ENCODE data around the gene LAP3.

LAP3 gene

DNA sequence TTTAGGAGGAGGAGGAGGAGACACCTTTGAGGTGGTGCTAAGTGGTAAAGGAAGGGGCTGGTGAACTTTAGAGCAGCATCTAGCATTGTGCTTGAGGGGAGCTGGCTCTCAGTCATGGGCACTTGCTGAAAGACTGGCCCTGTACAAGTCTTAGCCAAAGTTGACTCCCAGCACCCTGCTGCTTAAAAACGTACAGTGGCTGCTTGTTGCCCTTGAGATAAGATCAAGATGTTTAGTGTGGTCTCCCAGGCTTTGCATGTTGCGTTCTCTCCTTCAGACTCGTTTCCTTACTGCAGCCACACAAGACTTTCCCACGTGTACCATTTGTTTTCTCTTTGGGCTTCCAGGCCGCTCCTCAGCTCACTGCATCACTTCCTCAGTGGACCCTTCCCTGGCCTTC, 39.3 kb downstream of the LAP3 start:
- DNase-seq (ENCODE audit: low read depth in 2 of 3, low spot score in 1 of 3) = no peak

DNA sequence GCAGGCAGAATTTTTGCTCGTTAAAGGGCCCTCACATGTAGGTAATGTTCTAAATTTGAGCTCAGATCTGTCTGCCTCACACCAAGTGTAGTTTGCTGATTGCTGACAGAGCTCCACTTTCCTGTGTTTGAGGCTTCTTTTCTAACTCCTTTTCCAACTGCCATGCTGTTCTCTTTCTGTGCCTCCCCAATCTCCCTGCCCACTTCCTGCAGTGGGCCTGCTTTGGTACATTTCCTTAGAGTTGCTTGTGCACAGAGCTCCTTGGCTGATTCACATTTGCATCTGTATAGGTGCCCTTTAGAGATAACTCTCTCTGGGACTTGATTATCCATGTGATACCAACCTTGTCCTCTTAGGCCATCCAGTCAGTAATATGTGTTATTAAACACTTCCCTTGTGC, 41.9 kb downstream of the LAP3 start:
- DNase-seq (ENCODE audit: low read depth in 2 of 3, low spot score in 1 of 3) = no peak

DNA sequence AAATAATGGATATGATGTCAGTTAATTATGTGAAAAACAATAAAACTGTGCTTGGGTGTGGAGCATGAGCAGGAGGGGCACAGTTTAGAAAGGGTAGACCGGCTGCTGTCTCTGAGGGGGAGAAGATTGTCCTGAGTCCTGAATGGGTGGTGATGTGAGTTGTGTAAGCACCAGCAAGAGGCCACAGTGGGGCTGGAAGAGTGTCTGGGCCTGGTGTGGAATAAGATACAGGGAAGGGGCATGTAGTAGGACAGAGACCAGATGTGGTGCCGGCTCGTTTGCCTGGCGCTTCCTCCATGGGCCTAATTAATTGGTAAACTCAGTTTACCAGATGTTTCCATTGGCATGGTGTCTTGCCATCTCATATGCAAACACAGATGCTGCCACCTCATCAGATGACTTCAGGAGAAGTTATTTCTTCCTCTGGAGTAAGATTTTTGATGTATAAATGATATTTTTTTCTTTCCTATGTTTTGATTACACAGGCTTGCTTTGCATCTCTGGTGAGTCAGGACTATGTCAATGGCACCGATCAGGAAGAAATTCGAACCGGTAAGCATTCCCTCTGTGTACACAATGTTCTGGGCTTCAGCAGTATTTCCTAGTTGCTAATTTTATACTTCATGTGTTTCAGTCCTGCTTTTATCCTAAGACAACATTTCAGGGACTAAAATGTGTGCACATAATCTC, 42.6 kb downstream of the LAP3 start:
- DNase-seq (ENCODE audit: low read depth in 2 of 3, low spot score in 1 of 3) = no peak

DNA sequence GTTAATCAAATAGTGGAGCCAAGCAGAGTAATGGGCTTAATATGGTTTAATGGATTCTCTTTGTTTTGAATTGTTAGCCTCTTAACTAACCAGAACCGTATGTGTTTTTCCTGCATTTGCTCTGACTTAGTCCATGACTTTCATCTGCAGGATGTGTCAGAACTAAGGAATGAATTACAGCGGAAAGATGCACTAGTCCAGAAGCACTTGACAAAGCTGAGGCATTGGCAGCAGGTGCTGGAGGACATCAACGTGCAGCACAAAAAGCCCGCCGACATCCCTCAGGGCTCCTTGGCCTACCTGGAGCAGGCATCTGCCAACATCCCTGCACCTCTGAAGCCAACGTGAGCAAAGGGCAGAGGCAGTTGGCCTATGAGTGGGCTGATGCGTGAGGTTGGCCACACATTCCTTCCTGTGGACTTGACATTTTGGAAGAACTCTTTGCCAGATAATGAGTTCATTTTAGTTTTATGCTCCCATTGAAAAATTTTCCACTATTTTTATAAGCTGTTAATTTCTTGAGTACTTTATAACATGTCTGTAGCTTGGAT, 46.5 kb downstream of the LAP3 start:
- no peak for DNase-seq (ENCODE audit: low read depth in 2 of 3, low spot score in 1 of 3)

DNA sequence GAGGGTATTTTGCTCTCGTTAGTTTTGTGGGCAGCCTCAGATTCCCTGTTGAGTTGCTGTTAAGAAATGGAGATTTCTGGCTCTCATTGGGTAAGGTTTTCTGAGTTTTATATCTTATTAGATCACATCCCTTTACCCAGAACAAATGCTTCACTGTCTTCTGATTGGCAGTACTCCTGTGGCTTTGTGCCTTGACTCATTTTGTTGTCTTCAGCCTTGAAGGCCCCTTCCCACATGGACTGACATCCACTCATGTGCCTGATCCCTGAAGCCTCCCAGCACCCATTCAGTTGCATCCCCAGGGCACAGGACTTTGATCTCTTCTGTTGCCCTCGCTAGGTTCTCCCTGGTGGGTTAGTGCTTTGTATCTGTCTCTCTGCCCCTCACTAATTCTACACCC, 47.8 kb downstream of the LAP3 start:
- DNase-seq (ENCODE audit: low read depth in 2 of 3, low spot score in 1 of 3) = no peak

DNA sequence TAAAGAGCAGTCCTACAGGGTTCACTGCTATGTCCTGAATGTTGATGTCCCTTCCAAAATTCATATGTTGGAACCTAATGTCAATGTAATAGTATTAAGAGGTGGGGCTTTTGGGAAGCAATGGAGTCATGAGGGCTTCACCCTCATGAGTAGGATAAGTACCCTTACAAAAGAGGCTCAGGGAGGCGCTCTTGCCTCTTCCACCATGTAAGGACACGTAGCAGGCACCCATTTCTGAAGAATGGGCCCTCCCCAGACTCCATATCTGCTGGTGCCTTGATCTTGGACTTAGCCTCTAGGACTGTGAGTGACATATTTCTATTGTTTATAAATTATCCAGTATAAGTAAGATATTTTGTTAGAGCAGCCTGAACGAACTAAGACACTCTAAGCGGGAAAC, 53.2 kb downstream of the LAP3 start:
- DNase-seq (ENCODE audit: low read depth in 2 of 3, low spot score in 1 of 3) = no peak

DNA sequence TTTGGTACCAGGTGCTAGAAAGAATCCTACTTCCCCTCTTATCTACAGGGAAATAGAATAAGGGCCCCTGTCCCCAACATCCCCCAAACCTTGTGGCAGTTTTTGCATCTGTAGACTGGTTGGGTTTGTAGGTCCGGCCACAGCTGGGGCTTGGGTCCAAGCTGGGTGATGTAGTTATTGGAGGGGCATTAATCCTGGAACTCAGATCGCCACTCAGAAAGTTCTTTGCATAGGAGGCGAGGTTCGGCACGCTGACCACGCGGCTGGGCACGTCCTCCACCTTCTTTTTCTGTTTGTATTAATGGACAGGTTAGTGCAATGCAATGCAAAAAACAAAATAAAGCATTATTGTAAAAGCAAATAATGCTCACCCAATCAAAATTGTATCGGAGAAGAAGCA, 56.6 kb downstream of the LAP3 start:
- DNase-seq (ENCODE audit: low read depth in 2 of 3, low spot score in 1 of 3) = no peak

DNA sequence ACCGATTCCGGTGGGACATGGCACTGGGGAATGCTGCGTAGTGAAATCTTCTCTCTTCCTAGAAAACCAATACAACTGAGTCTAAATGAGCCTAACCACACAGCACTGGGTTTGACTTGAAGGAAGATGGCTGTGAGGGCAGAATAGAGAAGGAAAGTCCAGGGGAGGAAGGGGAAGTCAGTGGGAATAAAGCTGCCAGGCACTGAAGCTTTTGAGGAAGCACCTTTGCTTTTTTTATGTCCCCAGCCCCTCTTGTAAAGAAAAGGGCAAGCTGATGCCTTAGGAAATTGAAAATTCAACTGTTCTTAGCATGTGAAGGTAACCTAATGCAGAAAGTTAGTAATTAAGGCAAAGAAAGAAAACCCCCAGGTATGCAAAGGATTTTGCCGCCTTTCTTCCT, 58.1 kb downstream of the LAP3 start:
- DNase-seq (ENCODE audit: low read depth in 2 of 3, low spot score in 1 of 3) = no peak

DNA sequence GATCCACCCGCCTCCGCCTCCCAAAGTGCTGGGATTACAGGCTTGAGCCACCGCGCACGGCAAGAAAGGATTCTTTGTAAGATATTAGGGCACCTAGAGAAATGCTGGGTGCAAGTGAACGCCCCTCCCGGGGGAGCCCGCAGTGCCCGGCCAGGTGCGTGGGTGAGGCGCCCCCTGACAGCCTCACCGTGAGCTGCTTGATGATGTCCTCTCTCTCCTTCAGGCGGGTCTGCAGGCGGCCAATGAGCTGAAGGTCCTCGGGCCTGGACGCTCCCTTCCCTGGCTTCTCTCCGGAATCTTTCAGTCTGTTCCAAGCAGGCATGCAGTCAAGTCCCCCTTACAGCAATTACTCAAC, 59.3 kb downstream of the LAP3 start:
- no peak for DNase-seq (ENCODE audit: low read depth in 2 of 3, low spot score in 1 of 3)

DNA sequence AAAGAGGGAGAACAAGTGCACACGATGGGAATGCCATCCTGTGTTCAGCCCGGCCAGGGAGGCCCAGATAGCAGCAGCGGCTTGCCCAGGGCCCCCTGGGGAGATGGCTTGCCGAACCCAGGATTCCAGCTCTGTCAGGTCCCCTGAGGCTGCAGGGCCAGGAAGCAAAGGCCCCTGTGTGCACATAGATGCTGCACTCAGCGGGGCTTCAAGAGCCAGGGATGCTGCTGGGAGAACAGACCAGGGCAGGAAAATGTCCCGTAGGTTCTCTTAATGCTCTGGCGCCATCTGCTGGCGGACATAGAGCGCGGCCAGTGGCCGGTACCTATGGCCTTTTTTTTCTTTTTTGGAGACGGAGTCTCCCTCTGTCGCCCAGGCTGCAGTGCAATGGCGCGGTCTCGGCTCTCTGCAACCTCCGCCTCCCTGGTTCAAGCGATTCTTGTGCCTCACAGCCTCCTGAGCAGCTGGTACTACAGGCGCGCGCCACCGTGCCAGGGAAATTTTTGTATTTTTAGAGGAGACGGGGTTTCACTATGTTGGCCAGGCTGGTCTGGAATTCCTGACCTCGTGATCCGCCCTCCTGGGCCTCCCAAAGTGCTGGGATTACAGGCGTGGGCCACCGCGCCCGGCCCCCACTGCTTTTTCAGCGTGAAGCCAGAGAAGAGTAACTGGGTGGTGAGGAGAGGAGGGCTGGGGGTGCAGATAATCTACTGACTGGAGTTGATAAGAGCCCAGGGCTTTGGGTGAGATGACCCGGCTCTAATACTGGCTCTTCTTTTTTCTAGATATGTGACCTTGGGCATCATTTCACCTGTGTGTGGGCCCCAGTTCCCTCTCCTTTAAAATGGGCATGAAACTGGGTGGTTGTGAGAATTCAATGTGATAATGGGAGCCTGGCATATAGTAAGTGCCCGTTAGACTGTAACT, 60.0 kb downstream of the LAP3 start:
- peak; percentile 49 to 72 (median 66) for DNase-seq (ENCODE audit: low read depth in 2 of 3, low spot score in 1 of 3)

DNA sequence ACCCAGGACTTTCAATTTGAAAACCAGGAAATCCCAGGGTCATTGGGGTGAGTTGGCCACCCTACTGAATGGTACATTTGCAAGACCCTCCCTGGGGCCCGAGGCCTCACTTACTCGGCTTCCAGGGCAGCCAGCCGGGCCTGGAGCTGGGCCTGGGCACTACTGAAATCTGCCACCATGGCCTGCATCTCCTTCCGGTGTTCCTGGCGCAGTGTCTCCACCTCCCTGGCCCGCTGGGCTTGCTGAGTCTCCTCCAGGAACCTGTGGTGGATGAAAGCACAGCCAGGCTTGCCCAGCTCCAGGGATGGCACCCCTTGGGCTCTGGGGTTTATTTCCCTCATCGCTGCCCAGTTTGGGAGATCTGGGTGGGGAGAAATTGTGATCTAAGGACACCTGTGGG, 62.1 kb downstream of the LAP3 start:
- DNase-seq (ENCODE audit: low read depth in 2 of 3, low spot score in 1 of 3) = no peak

DNA sequence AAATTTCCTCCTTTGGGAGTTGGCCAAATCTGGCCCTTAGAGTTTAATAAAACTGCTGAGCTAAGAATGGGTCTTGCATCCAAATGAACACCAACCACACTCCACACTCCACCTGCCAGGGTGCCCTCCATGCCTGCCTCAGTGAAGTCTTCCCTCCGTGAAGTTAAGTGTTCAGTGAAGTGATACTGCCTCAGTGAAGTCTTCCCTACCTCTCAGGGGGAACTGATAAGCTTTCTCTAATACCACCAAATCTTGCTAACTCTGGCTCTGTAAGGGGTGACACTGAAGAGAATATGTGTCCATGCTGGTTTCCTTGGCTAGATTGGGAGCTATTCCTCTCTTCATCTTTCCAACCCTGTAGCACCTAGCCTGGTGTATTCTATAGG, 65.4 kb downstream of the LAP3 start:
- DNase-seq (ENCODE audit: low read depth in 2 of 3, low spot score in 1 of 3) = no peak

DNA sequence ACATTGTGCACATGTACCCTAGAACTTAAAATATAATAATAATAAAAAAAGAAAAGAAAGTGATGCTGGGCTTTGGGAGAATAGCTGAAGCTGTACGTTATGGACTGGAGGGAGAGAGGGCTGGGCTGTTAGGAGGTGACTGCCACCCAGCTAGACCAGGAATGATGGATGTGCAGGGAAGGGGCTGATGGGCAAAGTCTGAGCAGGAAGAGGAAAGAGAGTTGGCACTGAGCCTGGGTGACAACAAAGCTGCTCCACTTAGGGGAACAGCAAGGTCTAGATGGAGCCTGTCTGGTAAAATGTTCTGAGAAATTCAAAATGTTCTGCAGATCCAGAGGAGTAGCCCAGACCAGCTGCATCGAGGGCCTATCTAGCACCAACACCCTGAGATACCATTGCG, 69.7 kb downstream of the LAP3 start:
- no peak for DNase-seq (ENCODE audit: low read depth in 2 of 3, low spot score in 1 of 3)

DNA sequence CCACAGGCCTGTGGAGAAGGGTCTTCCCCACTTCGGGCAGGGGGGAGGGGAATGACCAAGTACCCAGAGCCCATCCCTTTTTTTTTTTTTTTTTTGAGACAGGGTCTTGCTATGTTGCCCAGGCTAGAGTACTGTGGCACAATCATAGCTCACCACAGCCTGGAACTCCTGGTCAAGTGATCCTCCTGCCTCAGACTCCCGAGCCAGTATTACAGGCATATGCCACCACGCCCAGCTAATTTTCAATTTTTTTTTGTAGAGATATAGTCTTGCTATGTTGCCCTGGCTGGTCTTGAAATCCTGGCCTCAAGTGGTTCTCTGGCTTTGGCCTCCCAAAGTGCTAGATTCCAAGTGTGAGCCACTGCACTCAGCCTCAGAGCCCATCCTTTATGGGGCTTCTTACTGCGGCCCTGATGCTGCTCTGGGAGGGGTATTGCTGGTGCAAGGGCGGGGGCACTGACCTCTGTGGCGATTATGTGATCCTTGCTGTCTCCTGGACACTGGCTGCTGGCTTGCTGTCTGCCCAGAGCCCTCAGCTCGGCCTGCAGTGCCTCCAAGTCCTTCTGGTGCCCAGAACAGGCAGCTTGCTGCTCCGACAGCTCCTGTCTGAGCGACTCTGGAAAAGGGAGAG, 70.3 kb downstream of the LAP3 start:
- DNase-seq (ENCODE audit: low read depth in 2 of 3, low spot score in 1 of 3) = no peak

DNA sequence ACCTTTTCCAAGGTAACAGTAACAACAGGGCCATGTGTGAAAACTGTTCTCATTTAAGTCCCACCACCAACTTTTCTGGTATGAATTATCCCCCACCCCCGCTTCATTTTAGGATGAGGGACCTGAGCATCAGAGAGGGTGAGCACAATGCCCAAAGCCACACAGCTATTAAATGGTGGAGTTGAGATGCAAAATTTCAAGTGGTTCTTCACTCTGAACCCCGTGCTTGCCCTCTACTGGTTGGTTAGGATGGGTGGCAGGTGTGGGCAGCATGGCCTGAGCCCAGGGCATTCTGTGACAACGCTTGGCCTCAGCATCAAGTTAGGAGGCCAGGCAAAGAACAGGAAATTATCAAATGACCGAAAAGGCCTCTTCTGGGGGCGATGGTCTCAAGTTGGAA, 70.9 kb downstream of the LAP3 start:
- DNase-seq (ENCODE audit: low read depth in 2 of 3, low spot score in 1 of 3) = no peak

DNA sequence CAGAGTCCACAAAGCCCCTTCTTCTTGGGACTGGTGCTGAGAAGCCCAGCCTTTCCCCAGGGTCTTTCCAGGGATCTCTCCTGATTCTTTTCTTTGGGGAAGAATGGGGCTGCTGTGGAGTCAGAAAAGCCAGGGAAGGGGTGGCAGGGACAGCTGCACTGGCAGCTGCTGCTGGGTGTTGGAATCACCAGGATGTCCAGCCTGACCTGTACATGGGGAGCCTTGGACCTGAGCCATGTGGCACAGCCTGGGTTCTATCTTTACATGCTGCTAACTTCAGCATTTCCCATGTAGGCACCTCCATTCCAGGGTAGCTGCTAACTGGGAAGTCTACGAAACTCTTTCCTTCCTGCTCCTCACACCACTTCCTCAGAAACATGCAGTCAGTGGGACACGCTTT, 73.4 kb downstream of the LAP3 start:
- no peak for DNase-seq (ENCODE audit: low read depth in 2 of 3, low spot score in 1 of 3)

DNA sequence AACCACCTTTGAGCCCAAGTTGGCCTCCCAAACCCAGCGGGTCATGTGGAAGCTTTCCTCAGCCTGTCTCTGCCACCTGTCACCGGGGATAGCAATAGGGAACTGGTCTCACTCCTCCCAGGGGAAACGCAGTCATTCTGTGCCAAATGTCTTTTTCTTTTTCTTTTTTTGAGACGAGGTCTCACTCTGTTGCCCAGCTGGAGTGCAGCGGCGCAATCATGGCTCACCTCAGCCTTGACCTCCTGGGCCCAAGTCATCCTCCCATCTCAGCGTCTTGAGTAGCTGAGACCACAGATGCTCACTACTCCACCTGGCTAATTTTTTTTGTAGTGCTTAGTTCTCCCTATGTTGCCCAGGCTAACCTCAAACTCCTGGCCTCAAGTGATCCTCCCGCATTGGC, 77.7 kb downstream of the LAP3 start:
- DNase-seq (ENCODE audit: low read depth in 2 of 3, low spot score in 1 of 3) = no peak

DNA sequence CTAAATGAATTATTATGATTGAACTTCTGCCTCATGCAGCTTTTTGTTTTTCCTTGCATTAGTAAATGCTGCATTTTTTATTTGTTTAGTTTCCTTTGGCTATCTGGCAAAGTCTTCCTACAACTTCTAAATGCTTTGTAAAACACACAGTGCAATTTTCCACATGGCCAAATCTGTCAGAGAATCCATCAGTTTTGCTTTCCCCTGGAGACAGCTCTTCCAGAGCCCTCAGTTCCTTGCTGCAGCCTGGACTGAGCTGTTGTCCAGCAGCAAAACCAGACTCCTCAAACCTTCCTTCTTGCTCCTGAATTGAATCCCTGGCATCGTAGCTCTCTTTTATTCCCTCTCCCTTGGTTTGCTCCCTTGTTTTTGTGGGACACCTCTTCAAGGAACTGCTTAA, 80.1 kb downstream of the LAP3 start:
- no peak for DNase-seq (ENCODE audit: low read depth in 2 of 3, low spot score in 1 of 3)

Measured in stimulated activated CD4-positive, alpha-beta T cell treated with anti-CD3 and anti-CD28 coated beads, Interleukin-12 subunit alpha, Interleukin-12 subunit beta, amount 100 ng/mL, for 48 hours (primary cell).